ENCODE data around the gene COL2A1.

The COL2A1 gene

GRCh38 chr12:47973870-47974269, 30.4 kb downstream of the COL2A1 start:
- Histone ChIP-seq H2BK5ac (ENCODE audit: low read depth, low read length, poor library complexity, severe bottlenecking) (no peak overlapping the region), H3K14ac (ENCODE audit: low read length in 2 of 2) (peak overlapping the region in 1 of 2 experiments; percentile 58), H3K27ac (ENCODE audit: low read length, poor library complexity, severe bottlenecking) (no peak overlapping the region), H3K27me3 (ENCODE audit: control insufficient read depth in 1 of 2, insufficient read depth in 1 of 2, low read length in 2 of 2) (peaks cover 20 to 29% of the 10 kb centered on the region in 2 experiments), H2AFZ (ENCODE audit: low read depth, low read length) (no peak overlapping the region), H2BK120ac (ENCODE audit: low read depth, low read length) (no peak overlapping the region), H4K8ac (ENCODE audit: low read length) (no peak overlapping the region), H2BK12ac (ENCODE audit: low read length in 2 of 2) (no peak overlapping the region), H3K4me2 (ENCODE audit: low read length, poor library complexity, severe bottlenecking) (no peak overlapping the region), H3K36me3 (ENCODE audit: control insufficient read depth in 1 of 2, insufficient read depth in 2 of 2, low read depth in 1 of 2, low read length in 2 of 2) (no peaks in the 10 kb centered on the region), H3K4me1 (ENCODE audit: control insufficient read depth, insufficient read depth, low read depth, low read length) (no peaks in the 10 kb centered on the region), H3K9me3 (ENCODE audit: control insufficient read depth, low read length) (no peaks in the 10 kb centered on the region), H4K91ac (ENCODE audit: low read length) (no peak overlapping the region), H2AK5ac (ENCODE audit: low read length, severe bottlenecking) (no peak overlapping the region), H2BK15ac (ENCODE audit: low read depth, poor library complexity, severe bottlenecking) (no peak overlapping the region), H3K4me3 (ENCODE audit: insufficient read depth in 1 of 2, low read depth in 1 of 2, low read length in 2 of 2) (no peak overlapping the region), H3K4ac (ENCODE audit: low read depth in 1 of 2, low read length in 2 of 2) (no peak overlapping the region), H3K79me1 (replicated peaks; ENCODE audit: low read length, poor library complexity, severe bottlenecking) (no peaks in the 10 kb centered on the region), H3K23ac (ENCODE audit: low read length in 2 of 2) (no peak overlapping the region), H3K9ac (ENCODE audit: low read length) (no peak overlapping the region), H3K18ac (ENCODE audit: low read depth in 1 of 2, low read length in 2 of 2) (no peak overlapping the region)
- DNase-seq: no peak
- WGBS: 86% methylated on average over 9 of the region's 9 CpGs

- Histone ChIP-seq H3K4ac (ENCODE audit: low read depth in 1 of 2, low read length in 2 of 2) (no peak overlapping the region), H4K8ac (ENCODE audit: low read length) (no peak overlapping the region), H3K9me3 (ENCODE audit: control insufficient read depth, low read length) (no peaks in the 10 kb centered on the region), H3K14ac (ENCODE audit: low read length in 2 of 2) (no peak overlapping the region), H2BK120ac (ENCODE audit: low read depth, low read length) (no peak overlapping the region), H3K27me3 (ENCODE audit: control insufficient read depth in 1 of 2, insufficient read depth in 1 of 2, low read length in 2 of 2) (peaks cover 10 to 20% of the 10 kb centered on the region in 2 experiments), H3K23ac (ENCODE audit: low read length in 2 of 2) (no peak overlapping the region), H3K27ac (ENCODE audit: low read length, poor library complexity, severe bottlenecking) (no peak overlapping the region), H4K91ac (ENCODE audit: low read length) (no peak overlapping the region), H3K18ac (ENCODE audit: low read depth in 1 of 2, low read length in 2 of 2) (no peak overlapping the region), H2AFZ (ENCODE audit: low read depth, low read length) (no peak overlapping the region), H3K4me2 (ENCODE audit: low read length, poor library complexity, severe bottlenecking) (no peak overlapping the region), H2BK12ac (ENCODE audit: low read length in 2 of 2) (no peak overlapping the region), H3K79me1 (replicated peaks; ENCODE audit: low read length, poor library complexity, severe bottlenecking) (no peaks in the 10 kb centered on the region), H3K4me3 (ENCODE audit: insufficient read depth in 1 of 2, low read depth in 1 of 2, low read length in 2 of 2) (no peak overlapping the region), H3K9ac (ENCODE audit: low read length) (no peak overlapping the region), H3K4me1 (ENCODE audit: control insufficient read depth, insufficient read depth, low read depth, low read length) (no peaks in the 10 kb centered on the region), H2BK15ac (ENCODE audit: low read depth, poor library complexity, severe bottlenecking) (no peak overlapping the region), H2BK5ac (ENCODE audit: low read depth, low read length, poor library complexity, severe bottlenecking) (no peak overlapping the region), H3K36me3 (ENCODE audit: control insufficient read depth in 1 of 2, insufficient read depth in 2 of 2, low read depth in 1 of 2, low read length in 2 of 2) (no peaks in the 10 kb centered on the region), H2AK5ac (ENCODE audit: low read length, severe bottlenecking) (no peak overlapping the region)
- DNase-seq: no peak
- 87% methylated on average over 5 of the region's 6 CpGs for WGBS
These were observed 31.4 kb downstream of the COL2A1 start for GRCh38 chr12:47972895-47973294.

GRCh38 chr12:47970843-47971242, 33.4 kb downstream of the COL2A1 start:
- Histone ChIP-seq H3K14ac (ENCODE audit: low read length in 2 of 2) (no peak overlapping the region), H3K23ac (ENCODE audit: low read length in 2 of 2) (no peak overlapping the region), H3K36me3 (ENCODE audit: control insufficient read depth in 1 of 2, insufficient read depth in 2 of 2, low read depth in 1 of 2, low read length in 2 of 2) (peaks cover 3 to 6% of the 10 kb centered on the region in 2 experiments), H3K27ac (ENCODE audit: low read length, poor library complexity, severe bottlenecking) (no peak overlapping the region), H3K9me3 (ENCODE audit: control insufficient read depth, low read length) (no peaks in the 10 kb centered on the region), H2AK5ac (ENCODE audit: low read length, severe bottlenecking) (no peak overlapping the region), H4K91ac (ENCODE audit: low read length) (no peak overlapping the region), H3K4me1 (ENCODE audit: control insufficient read depth, insufficient read depth, low read depth, low read length) (no peaks in the 10 kb centered on the region), H4K8ac (ENCODE audit: low read length) (no peak overlapping the region), H3K4me3 (ENCODE audit: insufficient read depth in 1 of 2, low read depth in 1 of 2, low read length in 2 of 2) (no peak overlapping the region), H3K18ac (ENCODE audit: low read depth in 1 of 2, low read length in 2 of 2) (no peak overlapping the region), H3K4me2 (ENCODE audit: low read length, poor library complexity, severe bottlenecking) (no peak overlapping the region), H2BK5ac (ENCODE audit: low read depth, low read length, poor library complexity, severe bottlenecking) (no peak overlapping the region), H3K9ac (ENCODE audit: low read length) (no peak overlapping the region), H2BK15ac (ENCODE audit: low read depth, poor library complexity, severe bottlenecking) (no peak overlapping the region), H3K27me3 (ENCODE audit: control insufficient read depth in 1 of 2, insufficient read depth in 1 of 2, low read length in 2 of 2) (peaks cover 0 to 5% of the 10 kb centered on the region in 2 experiments), H2BK120ac (ENCODE audit: low read depth, low read length) (no peak overlapping the region), H2BK12ac (ENCODE audit: low read length in 2 of 2) (no peak overlapping the region), H3K4ac (ENCODE audit: low read depth in 1 of 2, low read length in 2 of 2) (no peak overlapping the region), H3K79me1 (replicated peaks; ENCODE audit: low read length, poor library complexity, severe bottlenecking) (no peaks in the 10 kb centered on the region), H2AFZ (ENCODE audit: low read depth, low read length) (no peak overlapping the region)
- WGBS: 88% methylated on average over 7 of the region's 7 CpGs
- no peak for DNase-seq

DNA sequence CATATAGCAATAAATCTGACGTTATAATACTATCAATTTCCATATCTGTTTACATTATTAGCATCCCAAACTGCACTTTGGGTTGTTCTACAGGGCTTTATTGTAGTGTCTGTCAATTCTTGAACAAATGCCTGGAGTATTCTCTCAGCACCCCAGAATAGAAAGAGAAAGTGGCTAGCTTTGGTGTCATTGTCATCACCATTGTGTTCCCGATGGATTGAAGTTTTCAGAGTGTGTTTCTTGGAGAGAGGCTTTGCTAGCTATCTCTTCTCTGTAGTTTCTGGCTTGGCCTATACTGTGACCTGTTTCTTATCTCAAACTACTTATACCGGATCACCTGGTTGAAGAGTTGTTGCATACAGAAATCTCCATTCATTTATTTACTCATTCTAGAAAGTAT, 34.4 kb downstream of the COL2A1 start:
- Histone ChIP-seq H3K18ac (ENCODE audit: low read depth in 1 of 2, low read length in 2 of 2) (no peak overlapping the region), H3K4ac (ENCODE audit: low read depth in 1 of 2, low read length in 2 of 2) (no peak overlapping the region), H3K27ac (ENCODE audit: low read length, poor library complexity, severe bottlenecking) (no peak overlapping the region), H2AK5ac (ENCODE audit: low read length, severe bottlenecking) (no peak overlapping the region), H3K79me1 (replicated peaks; ENCODE audit: low read length, poor library complexity, severe bottlenecking) (peaks cover 1% of the 10 kb centered on the region), H3K9me3 (ENCODE audit: control insufficient read depth, low read length) (no peaks in the 10 kb centered on the region), H3K23ac (ENCODE audit: low read length in 2 of 2) (no peak overlapping the region), H2BK5ac (ENCODE audit: low read depth, low read length, poor library complexity, severe bottlenecking) (no peak overlapping the region), H2BK120ac (ENCODE audit: low read depth, low read length) (no peak overlapping the region), H3K4me3 (ENCODE audit: insufficient read depth in 1 of 2, low read depth in 1 of 2, low read length in 2 of 2) (no peak overlapping the region), H3K4me2 (ENCODE audit: low read length, poor library complexity, severe bottlenecking) (no peak overlapping the region), H4K8ac (ENCODE audit: low read length) (no peak overlapping the region), H2BK15ac (ENCODE audit: low read depth, poor library complexity, severe bottlenecking) (no peak overlapping the region), H3K4me1 (ENCODE audit: control insufficient read depth, insufficient read depth, low read depth, low read length) (no peaks in the 10 kb centered on the region), H2AFZ (ENCODE audit: low read depth, low read length) (no peak overlapping the region), H4K91ac (ENCODE audit: low read length) (no peak overlapping the region), H2BK12ac (ENCODE audit: low read length in 2 of 2) (no peak overlapping the region), H3K9ac (ENCODE audit: low read length) (no peak overlapping the region), H3K27me3 (ENCODE audit: control insufficient read depth in 1 of 2, insufficient read depth in 1 of 2, low read length in 2 of 2) (peaks cover 0 to 5% of the 10 kb centered on the region in 2 experiments), H3K14ac (ENCODE audit: low read length in 2 of 2) (no peak overlapping the region), H3K36me3 (ENCODE audit: control insufficient read depth in 1 of 2, insufficient read depth in 2 of 2, low read depth in 1 of 2, low read length in 2 of 2) (peaks cover 7 to 11% of the 10 kb centered on the region in 2 experiments)
- no peak for DNase-seq
- 100% methylated on average over 1 of the region's 3 CpGs for WGBS
